Natural killer cell (primary cell): ENCODE results near the gene OR52E4. TPM values are rescaled to one million over a fixed set of nuclear protein-coding genes. Genes with fewer than 3 reads are reported as not detected.

ENCODE experiments used
- ATAC-seq, 3 donors: fragments of 150-1000 bp in 2 of 3; fragments of 200-7000 bp in 1 of 3; cut with Tn5 transposase; 1 replicate in 1 of 3; 2 replicates in 2 of 3; pipeline ENCODE4 v1.10.0; 2021; ENCODE audit warnings: mild to moderate bottlenecking in 2 of 3, moderate library complexity in 2 of 3
- DNase-seq, 2 donors: peaks; one replicate each; pipeline versions ENCODE4 v3.0.0 to v3.0.0-alpha.2; 2013 to 2021; ENCODE audit warnings: mixed read lengths in 1 of 2
- H3K27ac ChIP-seq: one replicate; pipeline ENCODE4 v1.5.1; 2013; ENCODE audit warnings: mild to moderate bottlenecking, low read length
- H3K27me3 ChIP-seq: one replicate; pipeline ENCODE4 v1.6.1; 2013; ENCODE audit warnings: low read length; ENCODE audit not compliant: control insufficient read depth, insufficient read depth
- H3K36me3 ChIP-seq: one replicate; pipeline ENCODE4 v1.6.1; 2013; ENCODE audit warnings: low read length; ENCODE audit not compliant: control insufficient read depth, insufficient read depth
- H3K4me1 ChIP-seq: one replicate; pipeline ENCODE4 v1.6.1; 2013; ENCODE audit warnings: low read length; ENCODE audit not compliant: control insufficient read depth, insufficient read depth
- H3K4me3 ChIP-seq: one replicate; pipeline ENCODE4 v1.5.1; 2013; ENCODE audit warnings: low read length
- H3K9me3 ChIP-seq: one replicate; pipeline ENCODE4 v1.6.1; 2013; ENCODE audit warnings: low read length; ENCODE audit not compliant: control insufficient read depth, insufficient read depth
- H3K27ac Mint-ChIP-seq, 2 donors: one replicate each; pipeline ENCODE4 v1.8.0; 2022; ENCODE audit warnings: mild to moderate bottlenecking in 2 of 2, mixed read lengths in 2 of 2, moderate library complexity in 1 of 2
- H3K27me3 Mint-ChIP-seq, 2 donors: one replicate each; pipeline ENCODE4 v1.8.0; 2022; ENCODE audit warnings: low read depth in 2 of 2, mixed read lengths in 2 of 2
- H3K36me3 Mint-ChIP-seq: one replicate; pipeline ENCODE4 v1.8.0; 2022; ENCODE audit warnings: mixed read lengths
- H3K4me1 Mint-ChIP-seq, 2 donors: one replicate each; pipeline ENCODE4 v1.8.0; 2022; ENCODE audit warnings: mixed read lengths in 2 of 2
- H3K4me3 Mint-ChIP-seq: one replicate; pipeline ENCODE4 v1.8.0; 2022; ENCODE audit warnings: mild to moderate bottlenecking, moderate library complexity, mixed read lengths
- H3K9me3 Mint-ChIP-seq, 2 donors: one replicate each; pipeline ENCODE4 v1.8.0; 2022; ENCODE audit warnings: mixed read lengths in 2 of 2
- WGBS: methylation state at CpG from one replicate; pipeline ENCODE4 v1.1.7; 2013; ENCODE audit warnings: missing lambda C conversion rate; ENCODE audit not compliant: insufficient coverage; 5-methylcytosine and 5-hydroxymethylcytosine counted together
- intact Hi-C: fragments of 100-400 bp; cut with micrococcal nuclease; formaldehyde crosslinking; loops from one replicate; pipeline ENCODE4 v1.14.2; 2022
- total RNA-seq, 4 donors: library from RNA; stranded (reverse); fragments of 120-200 nt in 1 of 4; gene quantifications; one replicate each; pipeline versions ENCODE4 v1.2.3 to v1.2.4, GENCODE V29; 2013 to 2022
- TF ChIP-seq, protein P1 (sequence below): fragments of 200-600 bp; IDR thresholded peaks from one replicate; pipeline ENCODE4 v1.8.0; 2022; ENCODE audit warnings: antibody characterized with exemption

Gene OR52E4
- total RNA-seq, 3 donors from 2014 or later (not counting 1 experiment from before 2014, with no cell fraction given): not detected

- Mint-ChIP-seq H3K27me3 (peaks cover 0 to 3% of the 10 kb centered on the region in 2 donors), H3K36me3 (no peaks in the 10 kb centered on the region), H3K4me1 (no peaks in the 10 kb centered on the region), H3K27ac (no peak overlapping the region), H3K4me3 (no peak overlapping the region), H3K9me3 (peaks cover 10 to 16% of the 10 kb centered on the region in 2 donors)
- H3K27ac ChIP-seq: no peak overlapping the region
- DNase-seq (no peak), ATAC-seq (no peak)
- TF ChIP-seq, protein P1, sequence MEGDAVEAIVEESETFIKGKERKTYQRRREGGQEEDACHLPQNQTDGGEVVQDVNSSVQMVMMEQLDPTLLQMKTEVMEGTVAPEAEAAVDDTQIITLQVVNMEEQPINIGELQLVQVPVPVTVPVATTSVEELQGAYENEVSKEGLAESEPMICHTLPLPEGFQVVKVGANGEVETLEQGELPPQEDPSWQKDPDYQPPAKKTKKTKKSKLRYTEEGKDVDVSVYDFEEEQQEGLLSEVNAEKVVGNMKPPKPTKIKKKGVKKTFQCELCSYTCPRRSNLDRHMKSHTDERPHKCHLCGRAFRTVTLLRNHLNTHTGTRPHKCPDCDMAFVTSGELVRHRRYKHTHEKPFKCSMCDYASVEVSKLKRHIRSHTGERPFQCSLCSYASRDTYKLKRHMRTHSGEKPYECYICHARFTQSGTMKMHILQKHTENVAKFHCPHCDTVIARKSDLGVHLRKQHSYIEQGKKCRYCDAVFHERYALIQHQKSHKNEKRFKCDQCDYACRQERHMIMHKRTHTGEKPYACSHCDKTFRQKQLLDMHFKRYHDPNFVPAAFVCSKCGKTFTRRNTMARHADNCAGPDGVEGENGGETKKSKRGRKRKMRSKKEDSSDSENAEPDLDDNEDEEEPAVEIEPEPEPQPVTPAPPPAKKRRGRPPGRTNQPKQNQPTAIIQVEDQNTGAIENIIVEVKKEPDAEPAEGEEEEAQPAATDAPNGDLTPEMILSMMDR: no peak
- no peaks in the 10 kb centered on the region for H3K36me3 ChIP-seq
- intact Hi-C loops: no loop called here
- H3K4me1 ChIP-seq: no peaks in the 10 kb centered on the region
- H3K9me3 ChIP-seq: no peaks in the 10 kb centered on the region
- WGBS: 90% methylated on average over 19 of the region's 19 CpGs
- H3K4me3 ChIP-seq: no peak overlapping the region
- H3K27me3 ChIP-seq: no peaks in the 10 kb centered on the region
Measured at GRCh38 chr11:5930614-5931013, 50.2 kb downstream of the OR52E4 start.

DNA sequence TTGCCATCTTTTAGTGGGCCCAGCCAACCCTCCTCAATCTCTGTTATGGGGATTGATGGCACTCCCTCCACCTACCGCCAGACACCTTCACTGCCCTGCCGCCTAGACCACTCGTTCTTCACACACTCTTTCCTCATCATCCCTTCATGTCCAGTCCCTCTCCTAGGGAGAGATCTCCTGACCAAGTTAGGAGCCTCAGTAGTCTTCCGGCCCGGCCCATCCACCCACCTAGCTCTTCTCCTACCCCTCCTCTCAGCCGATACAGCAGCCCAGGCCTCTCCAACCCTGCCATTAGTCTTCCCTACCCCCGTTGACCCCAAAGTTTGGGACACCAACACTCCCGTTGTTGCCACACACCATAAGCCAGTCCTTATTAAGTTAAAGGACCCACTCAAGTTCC, 50.6 kb downstream of the OR52E4 start:
- peaks cover 0 to 3% of the 10 kb centered on the region in 2 donors for H3K27me3 Mint-ChIP-seq
- peaks cover 10 to 16% of the 10 kb centered on the region in 2 donors for H3K9me3 Mint-ChIP-seq
- 94% methylated on average over 8 of the region's 8 CpGs for WGBS
- intact Hi-C loops: no loop called here
- no peaks in the 10 kb centered on the region for H3K4me1 Mint-ChIP-seq
- DNase-seq (no peak), ATAC-seq (no peak)
- H3K4me1 ChIP-seq: no peaks in the 10 kb centered on the region
- no peaks in the 10 kb centered on the region for H3K9me3 ChIP-seq
- H3K27me3 ChIP-seq: no peaks in the 10 kb centered on the region
- H3K4me3 Mint-ChIP-seq: no peak overlapping the region
- no peaks in the 10 kb centered on the region for H3K36me3 ChIP-seq
- H3K36me3 Mint-ChIP-seq: no peaks in the 10 kb centered on the region
- H3K4me3 ChIP-seq: no peak overlapping the region
- TF ChIP-seq, protein P1: no peak
- H3K27ac ChIP-seq: no peak overlapping the region
- H3K27ac Mint-ChIP-seq: no peak overlapping the region

GRCh38 chr11:5932671-5933070, 52.2 kb downstream of the OR52E4 start:
- no peaks in the 10 kb centered on the region for H3K27me3 ChIP-seq
- no peak overlapping the region for H3K4me3 ChIP-seq
- WGBS: 97% methylated on average over 11 of the region's 11 CpGs
- H3K9me3 ChIP-seq: no peaks in the 10 kb centered on the region
- H3K4me1 ChIP-seq: no peaks in the 10 kb centered on the region
- Mint-ChIP-seq H3K27me3 (peaks cover 0 to 3% of the 10 kb centered on the region in 2 donors), H3K9me3 (peaks cover 10 to 21% of the 10 kb centered on the region in 2 donors), H3K4me1 (no peaks in the 10 kb centered on the region), H3K36me3 (no peaks in the 10 kb centered on the region), H3K4me3 (no peak overlapping the region), H3K27ac (no peak overlapping the region)
- no peak overlapping the region for H3K27ac ChIP-seq
- ATAC-seq (no peak), DNase-seq (no peak)
- TF ChIP-seq, protein P1: no peak
- intact Hi-C loops: no loop called here
- no peaks in the 10 kb centered on the region for H3K36me3 ChIP-seq

GRCh38 chr11:5933116-5933515, 52.7 kb downstream of the OR52E4 start:
- DNase-seq: no peak
- H3K4me3 ChIP-seq: no peak overlapping the region
- intact Hi-C loops: no loop called here
- Mint-ChIP-seq H3K4me1 (no peaks in the 10 kb centered on the region), H3K27ac (no peak overlapping the region), H3K36me3 (no peaks in the 10 kb centered on the region), H3K4me3 (no peak overlapping the region), H3K9me3 (peaks cover 11 to 21% of the 10 kb centered on the region in 2 donors), H3K27me3 (peaks cover 0 to 3% of the 10 kb centered on the region in 2 donors)
- H3K27ac ChIP-seq: no peak overlapping the region
- no peaks in the 10 kb centered on the region for H3K36me3 ChIP-seq
- ATAC-seq: no peak
- H3K27me3 ChIP-seq: no peaks in the 10 kb centered on the region
- no peaks in the 10 kb centered on the region for H3K4me1 ChIP-seq
- TF ChIP-seq, protein P1: no peak
- 96% methylated on average over 10 of the region's 10 CpGs for WGBS
- H3K9me3 ChIP-seq: no peaks in the 10 kb centered on the region
